Nucleus accumbens (tissue), 56 donors: Measurements from ENCODE around the gene CASK.
A peak's percentile ranks its signal among the peaks of the same experiment; 100 is the strongest.
"Not testable (repeated sequence)": the region's sequence is repeated elsewhere in the genome, so short reads cannot be mapped to it uniquely, and the experiment has no call there.

Experiments
- DNase-seq, 56 donors: peaks; one replicate each; lab custom pipeline; 2025; lab: John Stamatoyannopoulos, UW

The CASK gene

DNA sequence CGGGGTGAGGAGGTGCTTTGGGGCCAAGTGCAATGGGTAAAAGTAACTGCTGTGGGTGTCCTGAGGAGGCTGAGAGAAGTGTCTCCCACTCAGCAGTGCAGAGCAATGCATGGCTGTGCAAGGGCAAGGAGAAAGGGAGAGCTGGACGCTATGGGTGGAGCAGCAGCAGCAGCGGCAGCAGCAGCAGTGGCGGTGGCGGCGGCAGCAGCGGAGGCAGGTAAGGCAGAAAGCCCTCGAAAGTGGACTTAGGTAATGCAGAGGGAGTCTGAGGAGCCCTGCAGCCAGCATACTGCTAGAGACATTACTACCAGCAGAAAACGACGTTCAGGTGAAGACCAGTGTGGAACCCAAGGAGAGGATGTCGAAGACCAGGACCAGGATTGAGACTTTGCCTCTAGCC is 394.1 kb downstream of the CASK start:
- DNase-seq, result no peak

DNA sequence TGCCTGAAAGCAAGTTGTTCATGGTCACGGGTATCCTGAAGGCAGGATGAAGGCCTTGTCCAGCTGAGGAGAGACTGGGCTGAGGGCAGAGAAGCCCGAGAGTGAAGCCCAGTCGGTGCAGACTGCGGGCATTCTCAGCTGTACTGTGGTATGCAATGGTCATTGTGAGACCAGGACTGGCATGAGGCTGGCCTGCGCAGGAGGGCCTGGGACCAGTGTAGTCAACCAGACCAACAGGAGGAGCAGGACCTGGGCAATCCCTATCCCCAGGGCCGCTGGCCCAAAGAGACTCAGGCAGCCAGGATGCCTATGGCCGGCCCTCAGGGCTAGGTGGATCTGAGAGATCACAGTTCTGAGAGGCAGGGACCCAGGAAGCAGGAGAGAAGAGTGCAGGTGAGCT is 394.6 kb downstream of the CASK start:
- DNase-seq, result no peak

DNA sequence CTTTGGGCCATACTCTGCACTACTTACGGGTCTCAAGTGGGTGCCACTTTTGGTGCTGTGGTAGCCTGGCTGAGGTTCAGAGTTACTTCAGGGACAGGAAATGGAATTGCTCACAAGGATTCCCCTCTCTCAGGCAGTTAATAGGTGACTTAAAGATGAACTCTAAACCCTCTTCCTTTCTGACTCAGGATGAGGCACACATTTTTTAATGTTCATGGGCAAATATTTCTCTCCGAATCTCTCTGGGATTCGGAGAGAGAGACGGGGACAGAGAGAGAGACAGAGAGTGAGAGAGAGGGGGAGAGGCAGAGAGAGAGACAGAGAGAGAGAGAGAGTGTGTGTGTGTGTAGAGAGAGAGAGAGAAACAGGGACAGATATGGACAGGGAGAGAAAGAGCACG is 396.4 kb downstream of the CASK start:
- DNase-seq, result no peak

DNA sequence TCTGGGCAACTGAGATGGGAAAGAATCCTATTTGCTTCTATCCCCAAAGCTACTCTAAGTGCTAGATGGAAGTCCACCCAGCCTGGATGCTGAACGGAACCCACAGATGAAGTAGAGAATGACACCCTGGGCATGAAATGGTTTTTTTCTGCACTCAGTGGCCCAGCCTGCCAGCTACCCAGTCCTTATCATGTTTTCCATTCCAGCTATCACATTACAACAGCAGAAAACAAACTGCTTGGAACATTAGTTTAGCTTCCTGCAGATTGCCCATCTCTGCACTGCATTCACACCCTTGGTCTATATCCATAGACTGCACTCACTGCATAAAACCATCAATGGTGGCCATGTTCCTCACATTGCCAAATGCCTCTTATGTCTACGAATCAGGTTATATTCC is 397.1 kb downstream of the CASK start:
- DNase-seq, result no peak

DNA sequence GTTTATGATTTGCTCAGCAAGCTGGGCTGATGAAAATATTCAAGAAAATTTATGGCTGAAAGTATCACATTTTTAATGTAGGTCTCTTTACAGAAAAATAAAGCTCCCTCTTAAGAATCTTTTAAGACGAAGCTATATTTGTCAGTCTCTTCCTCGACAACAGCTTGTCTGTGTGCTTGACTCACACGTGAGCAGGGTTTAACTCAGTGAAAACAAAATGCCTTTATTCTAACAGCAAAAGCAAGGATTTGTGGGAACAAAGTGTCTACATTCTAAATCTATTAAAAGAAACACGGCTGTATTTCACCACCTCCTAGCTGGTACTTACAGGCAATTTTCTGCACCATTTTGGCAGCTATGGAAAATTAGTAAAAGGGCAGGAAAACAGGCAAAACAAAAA is 400.7 kb downstream of the CASK start:
- peak in 1 of 56 donors; percentile 4 for DNase-seq

DNA sequence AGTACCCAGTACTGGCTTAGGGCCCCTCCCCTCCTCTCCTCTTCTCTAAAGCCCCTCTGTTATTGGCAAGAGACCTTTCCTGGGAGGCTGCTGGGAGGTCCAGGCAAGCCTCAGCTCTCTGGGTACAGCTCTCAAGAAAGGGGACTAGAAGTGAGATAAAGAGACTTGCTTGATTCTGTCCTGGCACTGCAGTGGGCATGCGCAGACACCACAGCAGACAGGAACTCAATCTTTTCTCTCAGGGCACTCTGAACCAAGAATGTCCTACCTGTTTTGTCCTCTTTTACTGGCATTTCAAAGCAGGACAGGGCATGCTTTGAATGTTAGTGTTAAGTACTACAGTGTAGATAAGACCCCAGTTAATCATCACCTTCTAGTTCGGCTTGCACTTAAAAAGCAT is 401.3 kb downstream of the CASK start:
- DNase-seq, result peak in 30 of 56 donors; percentile 0 to 50 (median 14)

DNA sequence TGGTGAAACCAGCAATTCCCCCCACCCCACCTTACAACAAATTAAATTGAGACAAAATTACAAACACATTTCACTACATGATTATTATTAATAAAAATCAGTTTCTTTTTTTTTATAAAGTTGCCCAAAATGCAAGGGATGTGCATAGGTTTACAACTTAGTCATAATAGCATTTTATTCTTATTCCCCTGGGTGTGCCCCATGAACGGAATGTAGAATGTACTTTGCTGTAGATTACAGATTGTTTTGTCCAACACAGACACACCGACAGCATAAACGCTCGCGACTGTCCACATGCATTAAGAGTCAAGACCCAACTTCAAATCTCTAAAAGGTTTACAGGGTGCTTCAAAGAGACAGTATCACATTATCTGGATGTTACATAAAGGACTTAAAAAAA is 403.9 kb downstream of the CASK start:
- no peak for DNase-seq

DNA sequence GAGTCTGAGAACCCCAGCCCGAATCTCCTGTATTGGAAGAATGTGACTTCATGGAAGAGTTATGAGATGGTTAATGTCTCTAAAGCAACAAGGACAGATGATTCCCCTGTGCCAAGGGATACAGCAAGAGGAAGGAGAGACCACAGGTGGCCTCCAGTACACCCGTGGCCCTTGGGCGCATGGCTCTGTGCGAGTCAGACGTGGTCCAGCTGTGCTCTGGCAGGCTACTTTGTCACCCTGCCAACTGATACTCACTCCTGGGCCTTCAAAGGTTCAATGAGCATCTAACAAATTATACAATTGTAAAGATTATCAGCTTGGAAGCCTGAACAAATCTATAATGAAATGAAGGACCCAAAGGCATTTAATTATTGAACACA is 404.5 kb downstream of the CASK start:
- no peak for DNase-seq

DNA sequence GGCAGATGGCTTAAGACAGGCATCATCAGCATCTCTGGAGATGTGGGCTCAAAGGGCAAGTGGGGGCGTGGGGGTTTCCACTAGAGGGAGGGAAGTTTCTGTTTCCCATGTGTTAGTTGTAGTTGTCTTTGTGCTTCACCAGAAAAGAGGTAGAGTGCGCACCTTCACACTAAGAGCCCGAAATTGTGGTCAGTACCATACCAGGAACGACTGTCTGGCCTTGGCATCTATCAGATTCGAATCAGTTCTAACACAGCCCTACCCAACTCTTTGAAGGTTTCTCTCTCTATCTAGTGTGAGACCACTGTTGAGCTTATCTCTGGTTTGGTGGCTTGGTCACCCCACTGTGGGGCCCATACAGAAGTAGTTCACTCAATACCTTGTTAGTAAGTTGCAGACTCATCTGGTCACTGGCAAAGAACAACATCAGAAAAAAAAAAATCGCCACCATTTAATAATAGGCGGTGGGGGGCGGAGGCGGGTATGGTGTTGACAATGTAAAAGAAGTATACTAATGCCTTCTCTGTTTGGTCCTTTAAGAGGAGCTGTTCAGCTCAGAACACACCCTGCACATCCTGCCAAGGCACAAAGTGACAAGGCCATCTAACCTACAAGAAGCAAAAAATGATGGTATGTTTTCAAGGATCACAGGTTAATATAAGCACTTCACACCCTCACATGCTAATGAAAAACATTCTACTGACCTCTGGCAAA is 405.1 kb downstream of the CASK start:
- no peak for DNase-seq

DNA sequence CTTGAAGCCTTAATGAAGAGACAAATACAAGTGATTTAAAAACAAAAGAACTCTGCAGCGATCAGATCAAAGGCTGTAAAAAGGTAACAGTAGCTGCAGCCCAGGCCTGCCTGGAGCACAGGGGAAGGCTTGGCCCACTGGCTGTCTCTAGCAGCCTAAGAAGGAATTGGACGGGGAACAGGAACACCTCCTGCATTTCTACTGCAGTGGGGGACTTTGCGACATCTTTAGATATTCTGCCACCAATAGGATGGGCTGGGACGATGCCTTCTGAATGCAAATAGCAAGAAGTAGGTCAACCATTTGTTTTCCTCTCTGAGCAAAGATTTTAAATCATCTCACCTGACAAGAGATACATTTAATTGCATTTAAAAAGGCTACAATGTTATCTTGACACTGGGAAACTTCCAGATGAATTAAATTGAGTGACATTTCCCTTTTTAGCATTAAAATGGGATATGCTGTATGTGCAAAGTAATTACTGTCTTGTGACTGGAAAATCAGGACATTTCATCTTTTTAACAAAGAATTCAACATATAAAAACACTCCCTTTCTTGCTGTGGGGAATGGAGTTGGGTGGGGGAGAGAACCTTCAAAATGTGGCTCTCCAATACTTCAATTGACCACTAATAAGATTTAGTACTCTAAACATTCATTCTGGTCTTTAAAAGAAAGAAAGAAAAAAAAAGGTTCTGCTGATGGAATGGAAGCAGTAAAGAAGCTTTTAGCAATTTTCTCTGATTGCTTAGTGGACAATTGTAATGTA is 406.2 kb downstream of the CASK start:
- peak in 5 of 56 donors; percentile 1 to 22 (median 9) for DNase-seq

DNA sequence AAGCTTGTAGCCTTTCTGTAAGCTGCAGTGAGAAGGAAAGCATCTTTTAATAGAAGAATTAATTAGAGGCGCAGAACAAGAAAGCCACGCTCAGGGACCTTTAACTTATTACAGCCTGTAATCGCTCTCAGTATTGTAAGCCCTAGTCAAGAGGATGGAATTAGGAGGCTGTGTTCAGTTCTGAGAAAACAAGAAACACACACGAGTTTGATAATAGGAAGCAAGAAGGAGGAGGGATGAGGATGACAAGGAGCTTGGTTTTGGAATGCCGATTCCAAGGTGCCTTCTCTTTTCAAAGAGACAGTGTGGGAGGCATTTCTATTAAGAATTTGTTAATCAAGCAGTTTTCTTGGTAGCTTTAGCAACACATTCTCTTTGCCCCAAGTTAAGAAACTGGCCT is 406.9 kb downstream of the CASK start:
- DNase-seq, result no peak

DNA sequence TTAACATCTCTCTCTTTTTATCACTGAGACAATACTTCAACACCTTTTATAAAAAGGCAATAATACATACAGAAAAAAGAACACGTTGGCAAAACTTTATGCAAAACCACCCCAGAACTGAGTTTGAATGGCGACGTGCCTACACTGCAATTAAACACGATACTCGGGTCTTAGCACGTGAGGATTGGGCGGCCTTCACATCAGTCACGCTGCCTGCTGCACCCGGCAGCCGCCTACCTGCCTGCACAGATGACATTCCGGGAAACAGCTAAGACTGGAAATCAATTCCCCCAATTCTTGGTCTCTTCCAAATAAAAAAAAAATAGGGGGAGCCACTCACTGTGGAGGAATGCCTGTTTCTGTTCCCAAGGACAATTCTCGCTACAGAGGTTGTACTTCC is 408.0 kb downstream of the CASK start:
- peak in 21 of 56 donors; percentile 1 to 48 (median 9) for DNase-seq

DNA sequence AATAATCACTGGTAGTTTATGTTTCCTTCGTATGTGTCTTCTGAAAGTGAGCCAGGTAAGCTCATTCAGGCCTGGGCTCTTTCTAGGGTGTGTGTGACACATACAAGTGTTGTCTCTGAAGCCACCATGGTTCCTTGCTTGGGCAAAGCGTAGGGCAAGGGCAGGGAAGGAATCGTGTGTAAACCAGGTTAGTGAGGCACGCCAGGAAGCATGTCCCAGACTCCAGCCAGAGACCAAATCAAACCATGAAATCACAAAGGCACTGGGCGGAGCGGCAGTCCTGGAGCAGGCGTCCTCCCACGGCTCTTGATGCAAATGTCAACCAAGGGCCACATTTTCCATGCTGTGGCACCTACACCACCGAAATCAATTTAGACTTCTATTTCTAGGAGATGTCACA is 409.2 kb downstream of the CASK start:
- DNase-seq, result peak in 1 of 56 donors; percentile 6

DNA sequence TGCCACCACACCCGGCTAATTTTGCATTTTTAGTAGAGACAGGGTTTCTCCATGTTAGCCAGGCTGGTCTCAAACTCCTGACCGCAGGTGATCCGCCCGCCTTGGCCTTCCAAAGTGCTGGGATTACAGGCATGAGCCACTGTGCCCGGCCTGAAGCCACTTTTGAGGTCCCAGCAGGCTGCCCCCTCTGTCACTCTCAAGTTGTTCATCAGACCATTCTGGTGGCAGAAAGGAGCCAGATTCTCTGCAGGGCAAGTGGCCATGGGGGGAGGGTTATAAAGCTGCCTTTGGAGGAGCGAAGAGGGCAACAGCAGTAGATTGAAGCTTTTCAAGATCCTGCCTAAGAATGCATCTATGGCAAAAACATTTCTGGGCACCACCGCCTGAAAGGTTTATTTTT is 410.5 kb downstream of the CASK start:
- DNase-seq, result not testable (repeated sequence)

DNA sequence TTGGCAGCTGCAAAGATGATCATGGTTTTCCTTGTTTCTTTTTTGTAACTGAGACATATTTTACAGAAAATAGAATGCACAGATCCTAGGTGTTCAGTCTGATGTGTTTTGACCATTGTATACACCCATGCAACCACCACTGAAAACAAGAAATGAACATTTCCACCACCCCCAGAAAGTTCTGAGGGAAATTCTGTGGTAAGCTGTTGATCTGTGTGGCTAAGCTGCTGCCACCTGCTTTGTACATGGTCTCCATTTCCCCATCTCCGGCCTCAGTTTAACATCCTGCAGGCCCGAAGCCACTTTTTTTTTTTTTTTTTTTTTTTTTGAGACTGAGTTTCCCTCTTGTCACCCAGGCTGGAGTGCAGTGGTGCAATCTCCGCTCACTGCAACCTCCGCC is 411.0 kb downstream of the CASK start:
- DNase-seq, result no peak

DNA sequence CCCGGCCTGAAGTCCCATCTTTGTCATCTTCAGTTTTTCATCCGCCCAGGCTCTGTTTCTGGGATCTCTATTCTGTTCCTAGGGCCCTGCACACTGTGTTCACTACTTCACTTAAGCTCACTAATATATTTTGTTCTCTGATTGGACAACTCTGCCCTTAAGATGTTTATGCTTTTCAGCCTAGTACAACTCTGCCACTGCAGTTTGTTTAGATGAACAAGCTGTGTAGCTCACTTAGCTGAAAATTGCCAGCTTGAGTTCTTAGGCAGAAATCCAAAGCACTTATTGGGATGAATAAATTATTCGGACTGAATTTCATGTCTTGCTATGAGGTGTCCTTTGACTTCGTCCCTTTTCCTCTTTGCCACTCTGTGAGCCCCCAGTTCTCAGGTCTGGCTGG is 415.4 kb downstream of the CASK start:
- no peak for DNase-seq

DNA sequence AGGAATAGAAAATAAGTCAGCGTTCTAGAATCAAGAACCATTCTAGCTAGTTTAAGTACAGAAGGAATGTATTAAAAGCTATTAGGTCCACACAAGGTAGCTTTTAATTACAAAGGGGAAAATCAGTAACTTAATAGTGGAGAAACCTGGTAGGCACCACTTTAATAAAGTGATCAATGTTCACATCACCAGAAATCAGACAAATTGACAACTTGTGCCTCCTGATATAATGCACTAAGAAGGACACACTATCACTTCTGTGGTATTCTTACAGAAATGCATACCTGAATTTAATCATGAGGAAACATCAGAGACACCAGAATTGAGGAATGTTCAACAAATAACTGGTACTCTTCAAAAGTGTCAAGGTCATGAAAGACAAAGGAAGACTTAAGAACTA is 421.4 kb downstream of the CASK start:
- no peak for DNase-seq

DNA sequence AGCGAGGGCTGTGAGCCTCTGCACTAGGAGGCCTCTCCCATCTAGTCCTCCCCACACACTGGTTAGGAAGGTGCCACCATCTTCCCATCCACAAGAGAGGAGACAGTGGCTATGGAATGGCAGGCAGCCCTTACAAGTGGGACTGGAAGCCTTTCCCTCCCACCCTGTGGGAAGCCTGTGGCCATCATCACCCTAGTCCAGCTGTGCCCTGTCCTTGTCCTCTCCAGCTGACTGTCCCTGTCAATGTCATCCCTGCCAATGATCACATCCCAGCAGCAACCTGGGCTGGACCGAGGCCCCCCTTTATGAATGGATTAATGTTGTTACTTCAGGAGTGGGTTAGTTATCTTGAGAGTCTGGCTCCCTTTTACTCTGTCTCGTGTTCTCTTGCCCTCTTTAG is 423.4 kb downstream of the CASK start:
- DNase-seq, result no peak

DNA sequence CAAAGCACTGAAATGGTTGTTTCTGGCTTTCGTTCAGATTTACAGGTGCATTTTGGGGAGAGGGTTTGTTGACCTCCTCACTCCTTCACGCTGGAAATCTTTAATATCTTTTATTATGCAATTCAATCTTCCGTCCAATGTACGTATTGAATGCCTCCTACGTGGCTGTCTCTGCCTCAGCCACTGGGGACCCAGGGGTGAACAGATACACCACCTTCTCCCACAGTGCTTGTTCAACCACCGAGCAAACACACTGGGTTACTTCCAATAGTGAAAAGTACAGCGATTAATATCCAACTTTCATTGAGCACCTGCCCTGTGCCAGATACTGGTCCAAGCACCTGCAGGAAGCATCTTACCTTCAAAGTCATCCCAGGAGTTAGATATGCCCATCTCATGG is 424.2 kb downstream of the CASK start:
- DNase-seq, result no peak

DNA sequence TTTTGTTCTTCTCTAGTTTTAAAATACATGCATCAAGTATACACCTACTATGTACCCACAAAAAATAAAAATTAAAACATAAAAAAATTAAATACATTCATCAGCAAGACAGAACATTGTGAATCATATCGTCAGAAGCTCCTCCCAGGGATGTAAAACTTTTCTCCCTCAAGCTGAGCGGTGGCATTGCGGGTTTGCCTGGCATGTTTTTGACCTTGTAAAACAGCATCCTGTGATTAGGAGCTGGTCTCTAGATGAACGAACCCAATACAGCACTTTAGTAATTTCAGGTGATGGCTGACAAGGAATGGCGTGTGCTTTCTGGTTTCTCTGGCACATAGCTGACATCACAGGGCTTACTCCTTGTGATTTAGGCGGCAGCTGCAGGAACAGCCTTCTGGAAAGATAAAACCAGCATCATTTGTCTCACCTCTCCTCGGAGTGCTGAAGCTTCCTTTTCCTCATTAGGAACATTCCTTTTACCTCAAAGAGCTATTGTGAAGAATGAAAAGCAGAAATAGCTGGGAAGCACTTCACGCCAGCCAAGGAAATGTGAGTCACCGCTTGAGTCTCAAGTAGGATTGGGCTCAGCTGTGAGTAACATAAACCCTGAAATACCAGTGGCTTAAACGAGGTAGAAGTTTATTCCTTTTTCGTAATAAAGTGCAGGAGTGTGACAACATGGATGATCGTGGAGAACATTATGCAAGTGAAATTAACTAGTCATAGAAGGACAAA is 431.9 kb downstream of the CASK start:
- DNase-seq, result peak in 1 of 56 donors; percentile 0

DNA sequence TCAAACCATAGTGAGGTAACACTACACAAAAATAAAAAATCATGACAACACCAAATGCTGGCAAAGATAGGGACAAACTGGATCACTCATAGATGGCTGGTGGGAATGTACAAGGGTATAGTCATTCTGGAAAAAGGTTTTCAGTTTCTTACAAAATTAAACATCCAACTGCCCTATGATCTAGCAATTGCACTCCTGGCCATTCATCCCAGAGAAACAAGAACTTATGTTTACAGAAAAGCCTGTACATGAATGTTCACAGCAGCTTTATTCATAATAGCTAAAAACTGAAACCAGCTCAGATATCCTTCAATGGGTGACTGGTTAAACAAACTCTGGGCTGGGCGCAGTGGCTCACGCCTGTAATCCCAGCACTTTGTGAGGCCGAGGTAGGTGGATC is 432.9 kb downstream of the CASK start:
- DNase-seq, result no peak
